Mammary epithelial cell (primary cell): ENCODE data around the gene PREX1.

Experiments used
- CTCF ChIP-seq, 2 donors: IDR thresholded peaks in 1 of 2; conservative IDR thresholded peaks in 1 of 2; 2 replicates each; pipeline ENCODE4 v1.5.1; 2011 to 2012; ENCODE audit warnings: inconsistent platforms in 2 of 2, low read length in 2 of 2, mild to moderate bottlenecking in 2 of 2, control low read depth in 1 of 2, low read depth in 1 of 2; ENCODE audit not compliant: insufficient read depth in 1 of 2; ENCODE audit errors: extremely low read depth in 1 of 2
- EZH2 ChIP-seq: IDR thresholded peaks from 2 replicates; pipeline ENCODE4 v1.6.1; 2012; ENCODE audit warnings: low read length, inconsistent platforms, borderline replicate concordance

GRCh38 chr20:48658198-48658476 is 169.7 kb downstream of the PREX1 start:
- TF ChIP-seq EZH2 (no peak), CTCF (conservative IDR thresholded peaks at IDR 0.05 in 1 of 2, IDR thresholded peaks at IDR 0.05 in 1 of 2; ENCODE audit: extremely low read depth in 1 of 2, insufficient read depth in 1 of 2, low read depth in 1 of 2, low read length in 2 of 2) (no peak)
